ENCODE data around the gene TMEM242.

Gene TMEM242

GRCh38 chr6:157245436-157245835, 77.9 kb downstream of the TMEM242 start:
- DNase-seq, result no peak

- no peak for DNase-seq
Observed at GRCh38 chr6:157244780-157245179, 78.5 kb downstream of the TMEM242 start.

GRCh38 chr6:157244175-157244574, 79.1 kb downstream of the TMEM242 start:
- DNase-seq, result no peak

- no peak for DNase-seq
Observed at GRCh38 chr6:157242791-157243190, 80.5 kb downstream of the TMEM242 start.

- no peak for DNase-seq
Observed at GRCh38 chr6:157240960-157241311, 82.4 kb downstream of the TMEM242 start.

GRCh38 chr6:157240059-157240959, 83.0 kb downstream of the TMEM242 start:
- DNase-seq, result no peak

GRCh38 chr6:157239671-157240058, 83.7 kb downstream of the TMEM242 start:
- DNase-seq, result no peak

Measured in SIG-M5 (cell line).